B cell (primary cell): Measurements from ENCODE around the gene CHST15. TPM values are rescaled to one million over a fixed set of nuclear protein-coding genes. Genes with fewer than 3 reads are reported as not detected.

Experiments used
- ATAC-seq: fragments of 200-7000 bp; cut with Tn5 transposase; one replicate; pipeline ENCODE4 v1.10.0; 2021; ENCODE audit warnings: low read depth, mild to moderate bottlenecking, moderate number of reproducible peaks, moderate library complexity
- CTCF ChIA-PET: fragments of 350-600 bp; sonication (Branson Sonifier 250); formaldehyde crosslinking; loops from one replicate; lab custom pipeline; 2021; ENCODE audit warnings: antibody characterized with exemption, inconsistent platforms; lab: Charles Lee
- POLR2A ChIA-PET: fragments of 350-600 bp; sonication (Branson Sonifier 250); formaldehyde crosslinking; loops from one replicate; lab custom pipeline; 2021; ENCODE audit warnings: antibody characterized with exemption; lab: Charles Lee
- DNase-seq: peaks from one replicate; pipeline ENCODE4 v3.0.0; 2013
- H2AFZ ChIP-seq: 2 replicates; pipeline ENCODE4 v1.6.1; 2012; ENCODE audit warnings: mild to moderate bottlenecking, low read depth, low read length; ENCODE audit not compliant: insufficient read depth, poor library complexity, severe bottlenecking
- H3K27ac ChIP-seq, 2 donors: 1 replicate in 1 of 2; 2 replicates in 1 of 2; pipeline ENCODE4 v1.5.1; 2012 to 2013; ENCODE audit warnings: low read length in 2 of 2, mild to moderate bottlenecking in 2 of 2, moderate library complexity in 1 of 2
- H3K27me3 ChIP-seq, 4 experiments: fragments of 200-600 bp in 1 of 4; sonication (generic) in 1 of 4; replicated peaks in 1 of 4; 1 replicate in 2 of 4; 2 replicates in 2 of 4; pipeline versions ENCODE4 v1.6.1 to v1.7.0; 2013 to 2016; ENCODE audit warnings: low read length in 3 of 4, mild to moderate bottlenecking in 2 of 4, mixed read lengths in 1 of 4, moderate library complexity in 1 of 4; ENCODE audit not compliant: insufficient read depth in 4 of 4, control insufficient read depth in 3 of 4; ENCODE audit errors: control extremely low read depth in 1 of 4
- H3K36me3 ChIP-seq, 2 experiments: replicated peaks in 1 of 2; 1 replicate in 1 of 2; 2 replicates in 1 of 2; pipeline versions ENCODE4 v1.6.1 to v1.7.1; 2013; ENCODE audit warnings: low read length in 1 of 2; ENCODE audit not compliant: insufficient read depth in 2 of 2, control insufficient read depth in 1 of 2; ENCODE audit errors: control extremely low read depth in 1 of 2, extremely low read depth in 1 of 2
- H3K4me1 ChIP-seq, 2 donors: fragments of 200-600 bp in 1 of 2; sonication (generic) in 1 of 2; 1 replicate in 1 of 2; 2 replicates in 1 of 2; pipeline versions ENCODE4 v1.5.1 to v1.6.1; 2013 to 2017; ENCODE audit warnings: low read length in 2 of 2; ENCODE audit not compliant: control insufficient read depth in 2 of 2, insufficient read depth in 2 of 2
- H3K4me2 ChIP-seq: replicated peaks from 2 replicates; pipeline ENCODE3; 2012; ENCODE audit warnings: mild to moderate bottlenecking, low read depth, low read length; ENCODE audit not compliant: poor library complexity, severe bottlenecking
- H3K4me3 ChIP-seq, 5 experiments: fragments of 200-600 bp in 1 of 5; sonication (generic) in 1 of 5; 1 replicate in 3 of 5; 2 replicates in 2 of 5; pipeline versions ENCODE4 v1.5.1 to v1.7.0; 2011 to 2016; ENCODE audit warnings: low read length in 4 of 5, mild to moderate bottlenecking in 4 of 5, low read depth in 2 of 5, control low read depth in 1 of 5, moderate library complexity in 1 of 5; ENCODE audit not compliant: insufficient read depth in 1 of 5; ENCODE audit errors: control extremely low read depth in 1 of 5, extremely low read depth in 1 of 5
- H3K79me2 ChIP-seq: fragments of 200-600 bp; sonication (generic); one replicate; pipeline ENCODE4 v1.6.0; 2016; ENCODE audit warnings: low read length; ENCODE audit not compliant: control insufficient read depth, insufficient read depth
- H3K9ac ChIP-seq: fragments of 200-600 bp; sonication (generic); 2 replicates; pipeline ENCODE4 v1.6.1; 2017; ENCODE audit warnings: mild to moderate bottlenecking, low read length, moderate library complexity
- H3K9me3 ChIP-seq, 3 donors: one replicate each; pipeline versions ENCODE4 v1.6.1 to v1.7.1; 2013; ENCODE audit warnings: low read length in 2 of 3; ENCODE audit not compliant: control insufficient read depth in 2 of 3, insufficient read depth in 1 of 3; ENCODE audit errors: control extremely low read depth in 1 of 3
- H4K20me1 ChIP-seq: 2 replicates; pipeline ENCODE4 v1.6.0; 2012; ENCODE audit warnings: mild to moderate bottlenecking, low read length; ENCODE audit not compliant: insufficient read depth, control insufficient read depth, poor library complexity, severe bottlenecking
- H3K27ac Mint-ChIP-seq: one replicate; pipeline ENCODE4 v1.8.0; 2021; ENCODE audit warnings: mixed read lengths
- H3K27me3 Mint-ChIP-seq: one replicate; pipeline ENCODE4 v1.8.0; 2021; ENCODE audit warnings: mixed read lengths
- H3K4me1 Mint-ChIP-seq: one replicate; pipeline ENCODE4 v1.8.0; 2021; ENCODE audit warnings: mixed read lengths
- H3K4me3 Mint-ChIP-seq: one replicate; pipeline ENCODE4 v1.8.0; 2021; ENCODE audit warnings: mixed read lengths
- H3K9me3 Mint-ChIP-seq: one replicate; pipeline ENCODE4 v1.8.0; 2022; ENCODE audit warnings: mixed read lengths; ENCODE audit not compliant: insufficient read depth
- EZH2 ChIP-seq: IDR thresholded peaks from 2 replicates; pipeline ENCODE4 v1.6.1; 2012; ENCODE audit warnings: borderline replicate concordance, low read depth, mild to moderate bottlenecking, moderate library complexity, low read length; ENCODE audit not compliant: insufficient read depth, poor library complexity, severe bottlenecking
- WGBS: methylation state at CpG from one replicate; pipeline ENCODE4 v1.1.5; 2013; ENCODE audit warnings: missing lambda C conversion rate; ENCODE audit not compliant: insufficient coverage; 5-methylcytosine and 5-hydroxymethylcytosine counted together
- intact Hi-C: fragments of 100-400 bp; cut with micrococcal nuclease; formaldehyde crosslinking; loops from one replicate; pipeline ENCODE4 v1.10.0; 2022
- polyA plus RNA-seq: library from polyadenylated mRNA; depleted of rRNA; stranded (reverse); fragments of >200 nt; gene quantifications from 2 replicates; pipeline ENCODE4 v1.2.3, GENCODE V29; 2012
- total RNA-seq, 2 donors: library from RNA; stranded (reverse); fragments of 120-200 nt in 1 of 2; gene quantifications; 1 replicate in 1 of 2; 2 replicates in 1 of 2; pipeline versions ENCODE4 v1.2.3 to v1.2.4, GENCODE V29; 2013 to 2022
- TF ChIP-seq, protein P1 (sequence below): fragments of 200-600 bp; IDR thresholded peaks from one replicate; pipeline ENCODE4 v1.8.0; 2022; ENCODE audit warnings: antibody characterized with exemption, mild to moderate bottlenecking

Gene CHST15
- total and polyA plus RNA-seq, 2 donors (not counting 1 experiment from before 2014, with no cell fraction given) = 17.9 to 75.4 TPM

DNA sequence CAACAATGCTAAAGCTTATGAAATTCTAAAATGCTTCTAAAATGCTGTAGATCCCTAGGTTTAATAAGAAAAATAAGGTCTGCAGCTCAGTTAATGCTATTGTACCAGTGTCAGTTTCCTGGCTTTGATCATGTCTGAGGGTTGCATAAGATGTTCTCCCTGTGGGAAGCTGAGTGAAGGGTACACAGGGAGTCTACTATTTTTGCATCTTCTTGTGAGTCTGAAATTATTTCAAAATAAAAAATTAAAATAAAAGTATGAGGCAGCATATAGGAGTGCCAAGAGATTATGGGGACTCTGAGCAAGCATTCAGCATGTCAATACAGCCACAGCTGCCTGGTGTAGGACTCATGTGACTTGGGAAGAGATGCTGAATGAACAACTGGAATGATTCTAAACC, 14.7 kb downstream of the CHST15 start:
- Histone ChIP-seq H3K36me3 (peaks cover 0 to 15% of the 10 kb centered on the region in 2 experiments), H3K4me1 (peaks cover 57 to 68% of the 10 kb centered on the region in 2 donors), H4K20me1 (peaks cover 17% of the 10 kb centered on the region), H3K27me3 (no peaks in the 10 kb centered on the region), H3K9me3 (no peaks in the 10 kb centered on the region), H3K9ac (no peak overlapping the region), H3K4me2 (no peak overlapping the region), H3K4me3 (no peak overlapping the region), H2AFZ (no peak overlapping the region), H3K27ac (no peak overlapping the region), H3K79me2 (peaks cover 41% of the 10 kb centered on the region)
- Mint-ChIP-seq H3K4me1 (peaks cover 75% of the 10 kb centered on the region), H3K27ac (no peak overlapping the region), H3K4me3 (no peak overlapping the region), H3K9me3 (no peaks in the 10 kb centered on the region), H3K27me3 (no peaks in the 10 kb centered on the region)
- ATAC-seq (no peak), DNase-seq (no peak)
- TF ChIP-seq, protein P1, sequence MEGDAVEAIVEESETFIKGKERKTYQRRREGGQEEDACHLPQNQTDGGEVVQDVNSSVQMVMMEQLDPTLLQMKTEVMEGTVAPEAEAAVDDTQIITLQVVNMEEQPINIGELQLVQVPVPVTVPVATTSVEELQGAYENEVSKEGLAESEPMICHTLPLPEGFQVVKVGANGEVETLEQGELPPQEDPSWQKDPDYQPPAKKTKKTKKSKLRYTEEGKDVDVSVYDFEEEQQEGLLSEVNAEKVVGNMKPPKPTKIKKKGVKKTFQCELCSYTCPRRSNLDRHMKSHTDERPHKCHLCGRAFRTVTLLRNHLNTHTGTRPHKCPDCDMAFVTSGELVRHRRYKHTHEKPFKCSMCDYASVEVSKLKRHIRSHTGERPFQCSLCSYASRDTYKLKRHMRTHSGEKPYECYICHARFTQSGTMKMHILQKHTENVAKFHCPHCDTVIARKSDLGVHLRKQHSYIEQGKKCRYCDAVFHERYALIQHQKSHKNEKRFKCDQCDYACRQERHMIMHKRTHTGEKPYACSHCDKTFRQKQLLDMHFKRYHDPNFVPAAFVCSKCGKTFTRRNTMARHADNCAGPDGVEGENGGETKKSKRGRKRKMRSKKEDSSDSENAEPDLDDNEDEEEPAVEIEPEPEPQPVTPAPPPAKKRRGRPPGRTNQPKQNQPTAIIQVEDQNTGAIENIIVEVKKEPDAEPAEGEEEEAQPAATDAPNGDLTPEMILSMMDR = no peak
- CTCF ChIA-PET = interaction anchor here (0.7 to 2.2 kb wide), 5 partner anchors 8 to 670 kb away, joined by 3 to 8 read pairs (median 3); no protein-coding TSS in a partner anchor
- intact Hi-C loops = no loop called here
- POLR2A ChIA-PET = interaction anchor here (3.3 kb wide), 1 partner anchor 13 kb away, joined by 19 read pairs; the partner anchor contains the start of gene CHST15

DNA sequence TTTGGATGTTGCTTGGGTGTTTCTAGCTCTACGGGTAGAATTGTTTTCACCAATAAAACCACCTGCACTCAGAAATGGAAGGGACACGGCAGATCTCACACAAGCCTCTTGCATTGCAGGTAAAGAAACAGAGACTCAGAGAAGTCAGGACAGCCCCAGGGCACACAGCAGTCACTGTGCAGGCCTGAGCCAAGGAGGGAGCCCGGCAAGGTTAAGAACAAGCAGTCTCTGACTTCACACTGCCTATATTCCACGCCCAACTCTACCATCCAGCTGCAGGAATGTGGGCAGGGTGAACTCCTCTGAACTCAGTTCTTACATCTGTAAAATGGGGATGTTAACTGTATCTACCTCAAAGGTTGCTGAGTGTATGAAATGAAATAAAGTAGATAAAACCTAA, 15.4 kb downstream of the CHST15 start:
- Mint-ChIP-seq H3K4me1 (peaks cover 81% of the 10 kb centered on the region), H3K4me3 (no peak overlapping the region), H3K27me3 (no peaks in the 10 kb centered on the region), H3K9me3 (no peaks in the 10 kb centered on the region), H3K27ac (peak overlapping the region; percentile 10)
- POLR2A ChIA-PET = no interaction called here
- no peak for ATAC-seq
- Histone ChIP-seq H3K9me3 (no peaks in the 10 kb centered on the region), H3K4me1 (peaks cover 64 to 74% of the 10 kb centered on the region in 2 donors), H3K79me2 (peaks cover 36% of the 10 kb centered on the region), H3K27ac (no peak overlapping the region), H3K4me2 (no peak overlapping the region), H3K4me3 (no peak overlapping the region), H4K20me1 (peaks cover 13% of the 10 kb centered on the region), H3K27me3 (no peaks in the 10 kb centered on the region), H3K9ac (no peak overlapping the region), H3K36me3 (peaks cover 0 to 11% of the 10 kb centered on the region in 2 experiments), H2AFZ (no peak overlapping the region)
- DNase-seq = no peak
- TF ChIP-seq, protein P1 = no peak
- TF ChIP-seq EZH2 = no peak
- WGBS = 86% methylated on average over 1 of the region's 4 CpGs
- intact Hi-C loops = no loop called here
- CTCF ChIA-PET = interaction anchor here (0.8 to 2.2 kb wide), 5 partner anchors 9 to 671 kb away, joined by 3 to 8 read pairs (median 3); partner anchors contain the start of gene CHST15
